Spleen (tissue), 11 donors: Measurements from ENCODE around the gene PTPRN2. TPM values are rescaled to one million over a fixed set of nuclear protein-coding genes. Genes with fewer than 3 reads are reported as not detected.

Source experiments
- DNase-seq: peaks from one replicate; pipeline ENCODE4 v3.0.0-alpha.2; 2020
- H3K27ac ChIP-seq, 8 donors: fragments of 200-600 bp; sonication (generic) in 7 of 8; 1 replicate in 4 of 8; 2 replicates in 4 of 8; pipeline versions ENCODE4 v1.5.0 to v1.8.0; 2016 to 2021; ENCODE audit warnings: inconsistent platforms in 4 of 8, mild to moderate bottlenecking in 4 of 8, moderate library complexity in 1 of 8
- H3K27me3 ChIP-seq, 7 donors: fragments of 200-600 bp; sonication (generic) in 6 of 7; replicated peaks in 1 of 7; 1 replicate in 4 of 7; 2 replicates in 3 of 7; pipeline versions ENCODE4 v1.5.0 to v1.8.0; 2016 to 2021; ENCODE audit warnings: inconsistent platforms in 3 of 7, mild to moderate bottlenecking in 1 of 7
- H3K36me3 ChIP-seq, 6 donors: fragments of 200-600 bp; sonication (generic) in 5 of 6; 1 replicate in 4 of 6; 2 replicates in 2 of 6; pipeline versions ENCODE4 v1.5.0 to v1.8.0; 2016 to 2021; ENCODE audit warnings: inconsistent platforms in 2 of 6
- H3K4me1 ChIP-seq, 6 donors: fragments of 200-600 bp; sonication (generic) in 5 of 6; 1 replicate in 3 of 6; 2 replicates in 3 of 6; pipeline versions ENCODE4 v1.5.0 to v1.8.0; 2016 to 2021; ENCODE audit warnings: inconsistent platforms in 3 of 6
- H3K4me3 ChIP-seq, 8 donors: fragments of 200-600 bp; sonication (generic) in 7 of 8; 1 replicate in 4 of 8; 2 replicates in 4 of 8; pipeline versions ENCODE4 v1.5.0 to v1.8.0; 2016 to 2021; ENCODE audit warnings: inconsistent platforms in 4 of 8, mild to moderate bottlenecking in 4 of 8, moderate library complexity in 2 of 8
- H3K9me3 ChIP-seq, 8 donors: fragments of 200-600 bp; sonication (generic) in 7 of 8; 1 replicate in 4 of 8; 2 replicates in 4 of 8; pipeline versions ENCODE4 v1.5.0 to v1.8.0; 2016 to 2021; ENCODE audit warnings: inconsistent platforms in 4 of 8
- POLR2A ChIP-seq, 3 donors: fragments of 450-650 bp; IDR thresholded peaks; one replicate each; pipeline ENCODE4 v1.5.1; 2017; ENCODE audit warnings: antibody characterized with exemption in 3 of 3, mild to moderate bottlenecking in 1 of 3
- POLR2AphosphoS5 ChIP-seq, 3 donors: sonication (generic); formaldehyde crosslinking; IDR thresholded peaks; one replicate each; pipeline ENCODE4 v1.5.1; 2017; ENCODE audit warnings: antibody characterized with exemption in 3 of 3
- WGBS, 5 donors: extraction: QIAGEN DNeasy Blood & Tissue Kit in 3 of 5; methylation state at CpG; one replicate each; pipeline versions ENCODE4 v1.1.5 to v1.1.7; 2013 to 2018; 5-methylcytosine and 5-hydroxymethylcytosine counted together
- intact Hi-C: fragments of 100-400 bp; cut with DNase I; formaldehyde crosslinking; loops from one replicate; pipeline ENCODE4 v1.15.0; 2023; ENCODE audit warnings: low total_unique reads
- polyA plus RNA-seq, 3 donors: library from polyadenylated mRNA; stranded (reverse); fragments of 200-250 nt; gene quantifications; one replicate each; pipeline ENCODE4 v1.2.1, GENCODE V29; 2013
- total RNA-seq, 7 donors: library from RNA; depleted of rRNA in 3 of 7; stranded (reverse); fragments of >200 nt in 3 of 7; fragmentation: NEBNext Ultra II Directional in 4 of 7; extraction: Animal tissue kit (Norgen Biotek cat#: 25700) in 4 of 7; gene quantifications; one replicate each; pipeline versions ENCODE4 v1.1.0 to v1.2.1, GENCODE V29; 2016 to 2021
- TF ChIP-seq, protein P1 (sequence below), 11 experiments: fragments of 200-600 bp in 7 of 11; fragments of 450-650 bp in 4 of 11; sonication (generic) in 4 of 11; IDR thresholded peaks in 8 of 11; conservative IDR thresholded peaks in 3 of 11; 1 replicate in 7 of 11; 2 replicates in 4 of 11; pipeline versions ENCODE4 v1.4.0 to v1.8.0; 2016 to 2021; ENCODE audit warnings: antibody characterized with exemption in 11 of 11, inconsistent platforms in 4 of 11, mild to moderate bottlenecking in 1 of 11
- donor health status: healthy with polysubstance abuse.
- donor health status: DM: no; HTN: no; CAD: no; lungs with moderate emphysema.
- donor health status: DM: no; HTN: no; CAD: no.
- donor health status: Bipolar disorder and iron deficiency.
- donor health status: healthy.
- donor health status: DM: no; HTN: no; CAD: no.
- donor health status: DM: yes; HTN: yes; CAD: no.

Gene PTPRN2
- total and polyA plus RNA-seq, 10 donors: 7.0 to 22.8 (median 16.8) TPM

DNA sequence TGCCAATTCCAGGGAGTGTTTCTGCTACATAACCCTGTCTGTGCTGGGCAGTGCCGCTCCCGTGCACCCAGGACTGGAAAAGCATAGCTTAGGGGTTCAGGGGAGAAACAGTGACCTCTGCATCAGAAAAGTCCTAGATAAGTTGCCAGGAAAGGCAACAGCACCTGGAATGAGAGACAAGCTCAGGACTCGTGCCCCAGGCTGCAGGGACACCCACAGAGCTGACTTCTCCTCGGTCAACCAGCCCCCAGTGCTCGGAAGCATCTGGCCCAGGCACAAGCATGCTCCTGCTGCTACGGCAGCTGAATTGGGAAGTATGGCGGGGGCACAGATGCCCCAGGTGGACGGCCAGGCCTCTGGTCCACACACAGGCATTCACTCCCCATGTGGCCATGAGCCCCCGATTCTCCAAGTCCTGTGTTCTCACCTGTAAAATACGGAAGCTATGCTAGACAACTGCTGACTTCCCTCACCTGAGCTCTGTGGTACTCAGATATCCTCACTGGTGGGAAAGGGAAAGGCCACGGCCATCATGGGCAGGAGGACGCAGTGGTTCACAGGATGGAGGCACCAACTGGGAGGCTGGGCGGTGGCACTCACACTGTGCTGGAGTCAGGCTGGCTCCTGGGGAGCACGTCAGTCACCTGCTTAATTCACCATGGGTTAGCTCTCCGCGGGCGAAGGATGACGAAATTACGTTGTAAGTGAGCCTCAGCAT, 220.5 kb downstream of the PTPRN2 start:
- peaks cover 0 to 13% (median 0%) of the 10 kb centered on the region in 7 donors for H3K27me3 ChIP-seq
- intact Hi-C loops: no loop called here
- peak; percentile 57 for DNase-seq
- no peak for TF ChIP-seq POLR2A (IDR thresholded peaks at IDR 0.05)
- no peak for TF ChIP-seq POLR2AphosphoS5 (IDR thresholded peaks at IDR 0.05)
- TF ChIP-seq, protein P1, sequence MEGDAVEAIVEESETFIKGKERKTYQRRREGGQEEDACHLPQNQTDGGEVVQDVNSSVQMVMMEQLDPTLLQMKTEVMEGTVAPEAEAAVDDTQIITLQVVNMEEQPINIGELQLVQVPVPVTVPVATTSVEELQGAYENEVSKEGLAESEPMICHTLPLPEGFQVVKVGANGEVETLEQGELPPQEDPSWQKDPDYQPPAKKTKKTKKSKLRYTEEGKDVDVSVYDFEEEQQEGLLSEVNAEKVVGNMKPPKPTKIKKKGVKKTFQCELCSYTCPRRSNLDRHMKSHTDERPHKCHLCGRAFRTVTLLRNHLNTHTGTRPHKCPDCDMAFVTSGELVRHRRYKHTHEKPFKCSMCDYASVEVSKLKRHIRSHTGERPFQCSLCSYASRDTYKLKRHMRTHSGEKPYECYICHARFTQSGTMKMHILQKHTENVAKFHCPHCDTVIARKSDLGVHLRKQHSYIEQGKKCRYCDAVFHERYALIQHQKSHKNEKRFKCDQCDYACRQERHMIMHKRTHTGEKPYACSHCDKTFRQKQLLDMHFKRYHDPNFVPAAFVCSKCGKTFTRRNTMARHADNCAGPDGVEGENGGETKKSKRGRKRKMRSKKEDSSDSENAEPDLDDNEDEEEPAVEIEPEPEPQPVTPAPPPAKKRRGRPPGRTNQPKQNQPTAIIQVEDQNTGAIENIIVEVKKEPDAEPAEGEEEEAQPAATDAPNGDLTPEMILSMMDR (IDR thresholded peaks at IDR 0.05 in 8 of 11, conservative IDR thresholded peaks at IDR 0.05 in 3 of 11): no peak
- no peaks in the 10 kb centered on the region for H3K36me3 ChIP-seq
- H3K4me1 ChIP-seq: no peaks in the 10 kb centered on the region
- 81 to 89% (median 84%) methylated on average over 15 to 19 of the region's 19 CpGs for WGBS, 5 donors
- no peaks in the 10 kb centered on the region for H3K9me3 ChIP-seq
- H3K27ac ChIP-seq: no peak overlapping the region
- H3K4me3 ChIP-seq: no peak overlapping the region

DNA sequence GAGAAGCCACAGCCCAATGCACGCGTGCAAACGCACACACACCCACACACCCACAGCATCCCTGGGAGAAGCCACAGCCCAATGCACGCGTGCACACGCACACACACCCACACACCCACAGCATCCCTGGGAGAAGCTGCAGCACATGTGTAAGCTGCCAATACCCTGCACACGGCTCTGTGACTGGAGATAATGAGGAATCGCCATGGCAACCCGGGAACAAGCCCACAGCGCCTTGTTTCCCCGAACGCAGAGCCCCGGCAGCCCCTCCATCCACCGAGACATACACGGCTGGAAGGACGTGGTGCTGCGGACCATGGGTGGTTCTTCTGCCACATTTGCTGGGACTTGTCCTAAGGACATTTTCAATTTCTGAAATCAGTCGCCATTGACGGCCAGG, 221.3 kb downstream of the PTPRN2 start:
- intact Hi-C loops: no loop called here
- WGBS, 5 donors: 81 to 88% (median 85%) methylated on average over 13 to 19 of the region's 19 CpGs
- TF ChIP-seq POLR2A (IDR thresholded peaks at IDR 0.05) (no peak), POLR2AphosphoS5 (IDR thresholded peaks at IDR 0.05) (no peak)
- TF ChIP-seq, protein P1 (IDR thresholded peaks at IDR 0.05 in 8 of 11, conservative IDR thresholded peaks at IDR 0.05 in 3 of 11): no peak
- no peaks in the 10 kb centered on the region for H3K36me3 ChIP-seq
- no peaks in the 10 kb centered on the region for H3K4me1 ChIP-seq
- H3K27me3 ChIP-seq: peaks cover 0 to 11% (median 0%) of the 10 kb centered on the region in 7 donors
- H3K9me3 ChIP-seq: no peaks in the 10 kb centered on the region
- H3K4me3 ChIP-seq: no peak overlapping the region
- peak; percentile 33 for DNase-seq
- H3K27ac ChIP-seq: no peak overlapping the region

DNA sequence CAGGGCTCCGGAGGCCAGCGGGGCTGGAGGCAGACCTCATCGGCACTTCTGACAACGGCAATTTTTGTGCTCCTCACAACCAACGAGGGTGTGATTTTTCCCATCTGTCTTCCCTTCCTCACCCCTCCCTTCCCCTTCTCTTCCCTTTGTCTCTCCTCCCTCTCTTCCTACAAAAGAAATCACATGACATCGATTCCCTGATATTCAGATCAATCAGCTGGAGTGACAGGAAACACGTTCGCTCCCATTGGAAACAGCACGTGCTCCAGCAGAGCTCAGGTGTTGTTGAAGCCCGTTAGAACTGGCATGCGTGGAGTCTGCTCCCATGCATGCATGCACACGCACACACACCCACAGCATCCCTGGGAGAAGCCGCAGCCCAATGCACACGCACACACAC, 222.4 kb downstream of the PTPRN2 start:
- Histone ChIP-seq H3K36me3 (no peaks in the 10 kb centered on the region), H3K4me3 (no peak overlapping the region), H3K4me1 (no peaks in the 10 kb centered on the region), H3K9me3 (no peaks in the 10 kb centered on the region), H3K27me3 (peaks cover 0 to 11% (median 0%) of the 10 kb centered on the region in 7 donors), H3K27ac (no peak overlapping the region)
- TF ChIP-seq POLR2A (IDR thresholded peaks at IDR 0.05) (no peak), POLR2AphosphoS5 (IDR thresholded peaks at IDR 0.05) (no peak)
- TF ChIP-seq, protein P1 (IDR thresholded peaks at IDR 0.05 in 8 of 11, conservative IDR thresholded peaks at IDR 0.05 in 3 of 11): no peak
- DNase-seq: peak; percentile 23
- intact Hi-C loops: no loop called here
- 81 to 89% (median 86%) methylated on average over 13 to 14 of the region's 14 CpGs for WGBS, 5 donors

- Histone ChIP-seq H3K27ac (no peak overlapping the region), H3K36me3 (no peaks in the 10 kb centered on the region), H3K4me3 (no peak overlapping the region), H3K27me3 (peaks cover 0 to 11% (median 0%) of the 10 kb centered on the region in 7 donors), H3K9me3 (no peaks in the 10 kb centered on the region), H3K4me1 (no peaks in the 10 kb centered on the region)
- peak; percentile 9 for DNase-seq
- intact Hi-C loops: no loop called here
- WGBS, 5 donors: 85 to 92% (median 88%) methylated on average over 8 of the region's 8 CpGs
- TF ChIP-seq POLR2A (IDR thresholded peaks at IDR 0.05) (no peak), POLR2AphosphoS5 (IDR thresholded peaks at IDR 0.05) (no peak)
- TF ChIP-seq, protein P1 (IDR thresholded peaks at IDR 0.05 in 8 of 11, conservative IDR thresholded peaks at IDR 0.05 in 3 of 11): no peak
Measured at GRCh38 chr7:158364451-158364850, 223.2 kb downstream of the PTPRN2 start.
